ENCODE results near the gene SPOCK3. TPM values are rescaled to one million over a fixed set of nuclear protein-coding genes. Genes with fewer than 3 reads are reported as not detected.

Gene SPOCK3
- total RNA-seq, 2 experiments from 2014 or later: not detected

- CTCF ChIA-PET: no interaction called here
- peaks cover 5% of the 10 kb centered on the region for H3K9me3 Mint-ChIP-seq
Measured at GRCh38 chr4:167185465-167185864, 48.8 kb downstream of the SPOCK3 start.

GRCh38 chr4:167183036-167183435 is 51.3 kb downstream of the SPOCK3 start:
- H3K9me3 Mint-ChIP-seq: no peaks in the 10 kb centered on the region
- ChIA-PET CTCF (no interaction called here), POLR2A (no interaction called here)
- Histone ChIP-seq H3K4me3 (ENCODE audit: low read length) (no peak overlapping the region), H3K27ac (ENCODE audit: low read depth in 1 of 2, low read length in 2 of 2) (no peak overlapping the region), H3K27me3 (ENCODE audit: control insufficient read depth in 1 of 2, insufficient read depth in 2 of 2, low read length in 2 of 2) (no peaks in the 10 kb centered on the region), H3K4me1 (ENCODE audit: insufficient read depth, low read length) (no peaks in the 10 kb centered on the region), H3K36me3 (ENCODE audit: insufficient read depth, low read length) (no peaks in the 10 kb centered on the region), H3K9me3 (ENCODE audit: control insufficient read depth in 1 of 2, insufficient read depth in 1 of 2, low read length in 2 of 2) (peaks cover 0 to 4% of the 10 kb centered on the region in 2 experiments)
- ATAC-seq (ENCODE audit: poor library complexity) (no peak), DNase-seq (no peak)
- no peaks in the 10 kb centered on the region for H3K27me3 Mint-ChIP-seq
- H3K36me3 Mint-ChIP-seq (ENCODE audit: low read depth): no peaks in the 10 kb centered on the region
- H3K4me3 Mint-ChIP-seq: no peak overlapping the region
- no peaks in the 10 kb centered on the region for H3K4me1 Mint-ChIP-seq (ENCODE audit: low read depth)
- no peak overlapping the region for H3K27ac Mint-ChIP-seq
- TF ChIP-seq CTCF (IDR thresholded peaks at IDR 0.05): no peak
- intact Hi-C loops (cut with DNase I, micrococcal nuclease): no loop called here

More at GRCh38 chr4:167185465-167185864, 48.8 kb downstream of the SPOCK3 start:
- no peak for ATAC-seq (ENCODE audit: poor library complexity)
- POLR2A ChIA-PET: no interaction called here
- Mint-ChIP-seq H3K36me3 (ENCODE audit: low read depth) (no peaks in the 10 kb centered on the region), H3K4me3 (no peak overlapping the region), H3K4me1 (ENCODE audit: low read depth) (no peaks in the 10 kb centered on the region), H3K27me3 (no peaks in the 10 kb centered on the region), H3K27ac (no peak overlapping the region)
- intact Hi-C loops (cut with DNase I, micrococcal nuclease): no loop called here
- no peak for DNase-seq
- TF ChIP-seq CTCF (IDR thresholded peaks at IDR 0.05): no peak
- no peaks in the 10 kb centered on the region for H3K36me3 ChIP-seq (ENCODE audit: insufficient read depth, low read length)
- no peaks in the 10 kb centered on the region for H3K27me3 ChIP-seq (ENCODE audit: control insufficient read depth in 1 of 2, insufficient read depth in 2 of 2, low read length in 2 of 2)
- no peaks in the 10 kb centered on the region for H3K4me1 ChIP-seq (ENCODE audit: insufficient read depth, low read length)
- H3K4me3 ChIP-seq (ENCODE audit: low read length): no peak overlapping the region
- H3K9me3 ChIP-seq (ENCODE audit: control insufficient read depth in 1 of 2, insufficient read depth in 1 of 2, low read length in 2 of 2): peaks cover 0 to 4% of the 10 kb centered on the region in 2 experiments
- H3K27ac ChIP-seq (ENCODE audit: low read depth in 1 of 2, low read length in 2 of 2): no peak overlapping the region

- no peaks in the 10 kb centered on the region for H3K27me3 Mint-ChIP-seq
Measured at GRCh38 chr4:167177925-167178324, 56.4 kb downstream of the SPOCK3 start.

More at GRCh38 chr4:167177925-167178324, 56.4 kb downstream of the SPOCK3 start:
- POLR2A ChIA-PET: no interaction called here
- Histone ChIP-seq H3K27ac (ENCODE audit: low read depth in 1 of 2, low read length in 2 of 2) (no peak overlapping the region), H3K4me1 (ENCODE audit: insufficient read depth, low read length) (no peaks in the 10 kb centered on the region), H3K9me3 (ENCODE audit: control insufficient read depth in 1 of 2, insufficient read depth in 1 of 2, low read length in 2 of 2) (peaks cover 0 to 4% of the 10 kb centered on the region in 2 experiments), H3K4me3 (ENCODE audit: low read length) (no peak overlapping the region), H3K27me3 (ENCODE audit: control insufficient read depth in 1 of 2, insufficient read depth in 2 of 2, low read length in 2 of 2) (no peaks in the 10 kb centered on the region), H3K36me3 (ENCODE audit: insufficient read depth, low read length) (no peaks in the 10 kb centered on the region)
- TF ChIP-seq CTCF (IDR thresholded peaks at IDR 0.05): no peak
- Mint-ChIP-seq H3K4me3 (no peak overlapping the region), H3K9me3 (no peaks in the 10 kb centered on the region), H3K27ac (no peak overlapping the region), H3K4me1 (ENCODE audit: low read depth) (no peaks in the 10 kb centered on the region), H3K36me3 (ENCODE audit: low read depth) (no peaks in the 10 kb centered on the region)
- intact Hi-C loops (cut with DNase I, micrococcal nuclease): no loop called here
- CTCF ChIA-PET: no interaction called here
- ATAC-seq (ENCODE audit: poor library complexity): no peak
- no peak for DNase-seq

Measured in CD4-positive, alpha-beta T cell (primary cell).